Measurements from ENCODE around the gene SUMF1. TPM values are rescaled to one million over a fixed set of nuclear protein-coding genes. Genes with fewer than 3 reads are reported as not detected.

The SUMF1 gene
- total RNA-seq, 2 experiments from 2014 or later: 5.1 to 5.6 TPM

DNA sequence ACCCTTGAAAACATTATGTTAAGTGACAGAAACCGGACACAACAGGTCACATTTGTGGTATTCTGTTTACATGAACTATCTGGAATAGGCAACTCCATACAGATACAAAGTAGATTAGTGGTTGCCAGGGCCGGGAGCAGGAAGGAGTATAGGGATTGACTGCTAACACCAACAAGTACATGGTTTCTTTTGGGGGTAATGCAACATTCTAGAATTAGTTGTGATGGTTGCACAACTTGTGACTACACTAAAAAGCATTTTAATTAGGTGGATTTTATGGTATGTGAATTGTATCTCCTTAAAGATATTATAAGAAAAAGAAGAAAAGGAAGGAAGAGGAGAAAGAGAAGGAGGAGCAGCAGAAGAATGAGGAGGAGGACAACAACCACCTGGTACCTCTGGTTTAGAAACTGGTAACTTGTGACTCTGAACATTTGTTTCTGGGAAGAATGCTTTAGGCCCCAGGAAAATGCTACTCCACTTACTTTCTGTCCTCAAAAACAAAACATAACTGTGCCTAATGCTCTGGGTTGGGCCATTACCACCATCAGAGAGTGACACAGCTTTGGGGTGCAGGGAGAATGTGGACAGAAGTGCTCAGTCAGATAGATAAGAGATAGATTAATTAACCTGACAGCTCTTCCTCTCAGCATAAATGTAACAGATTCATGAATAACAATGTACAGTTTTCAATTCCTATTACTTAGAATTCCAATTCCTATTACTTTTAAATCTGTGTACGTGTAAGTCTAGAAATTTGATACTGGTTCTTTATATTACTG lies 143.6 kb downstream of the SUMF1 start:
- Mint-ChIP-seq H3K36me3 (peaks cover 5% of the 10 kb centered on the region), H3K27ac (no peak overlapping the region), H3K27me3 (no peaks in the 10 kb centered on the region), H3K4me1 (ENCODE audit: low read depth) (no peaks in the 10 kb centered on the region), H3K4me3 (no peak overlapping the region), H3K9me3 (peaks cover 6% of the 10 kb centered on the region)
- POLR2A ChIA-PET: no interaction called here
- DNase-seq: no peak
- intact Hi-C loops (cut with micrococcal nuclease): no loop called here
- CTCF ChIA-PET: no interaction called here

DNA sequence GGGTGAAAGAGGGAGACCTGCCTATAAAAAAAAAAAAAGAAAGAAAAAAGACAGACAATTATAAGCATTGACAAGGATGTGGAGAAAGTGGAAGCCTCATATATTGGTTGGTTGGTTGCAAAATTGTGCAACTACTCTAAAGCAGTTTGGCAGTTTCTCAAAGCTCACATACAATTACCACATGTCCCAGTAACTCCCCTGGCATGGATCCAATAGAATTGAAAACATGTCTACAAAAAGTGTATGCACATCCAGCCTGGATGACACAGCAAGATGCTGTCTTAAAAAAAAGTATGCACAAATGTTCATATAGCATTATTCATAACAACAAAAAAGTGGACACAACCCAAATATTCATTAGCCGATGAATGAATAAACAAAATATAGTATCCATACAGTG lies 144.4 kb downstream of the SUMF1 start:
- DNase-seq: no peak
- no peaks in the 10 kb centered on the region for H3K4me1 Mint-ChIP-seq (ENCODE audit: low read depth)
- ChIA-PET POLR2A (no interaction called here), CTCF (interaction anchor here (0.7 kb wide), 1 partner anchor 874 kb away, joined by 3 read pairs; no protein-coding TSS in a partner anchor)
- H3K9me3 Mint-ChIP-seq: peaks cover 4% of the 10 kb centered on the region
- no peak overlapping the region for H3K27ac Mint-ChIP-seq
- H3K36me3 Mint-ChIP-seq: peaks cover 3% of the 10 kb centered on the region
- intact Hi-C loops (cut with micrococcal nuclease): no loop called here
- no peaks in the 10 kb centered on the region for H3K27me3 Mint-ChIP-seq
- no peak overlapping the region for H3K4me3 Mint-ChIP-seq

DNA sequence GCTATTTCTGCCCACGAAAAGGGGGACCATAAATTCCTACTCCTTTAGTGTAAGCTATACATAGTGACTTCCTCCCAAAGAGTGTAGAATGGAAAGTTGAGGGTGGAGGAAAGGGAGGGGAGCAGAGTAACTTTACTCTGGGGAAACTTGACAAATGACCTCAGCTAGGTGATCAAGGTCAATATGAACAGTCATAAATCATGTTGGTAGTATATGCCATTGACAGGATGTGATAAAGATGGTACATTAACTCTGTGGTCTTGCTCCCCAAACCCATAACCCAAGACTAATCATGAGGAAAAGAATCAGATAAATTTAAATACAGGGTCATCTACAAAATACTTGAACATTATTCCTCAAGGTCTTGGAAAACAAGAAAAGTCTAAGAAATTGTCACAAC lies 145.3 kb downstream of the SUMF1 start:
- POLR2A ChIA-PET: no interaction called here
- intact Hi-C loops (cut with micrococcal nuclease): no loop called here
- DNase-seq: no peak
- Mint-ChIP-seq H3K27me3 (no peaks in the 10 kb centered on the region), H3K27ac (no peak overlapping the region), H3K4me1 (ENCODE audit: low read depth) (no peaks in the 10 kb centered on the region), H3K9me3 (no peaks in the 10 kb centered on the region), H3K36me3 (peaks cover 4% of the 10 kb centered on the region), H3K4me3 (no peak overlapping the region)
- CTCF ChIA-PET: interaction anchor here (0.9 kb wide), 1 partner anchor 312 kb away, joined by 3 read pairs; no protein-coding TSS in a partner anchor

DNA sequence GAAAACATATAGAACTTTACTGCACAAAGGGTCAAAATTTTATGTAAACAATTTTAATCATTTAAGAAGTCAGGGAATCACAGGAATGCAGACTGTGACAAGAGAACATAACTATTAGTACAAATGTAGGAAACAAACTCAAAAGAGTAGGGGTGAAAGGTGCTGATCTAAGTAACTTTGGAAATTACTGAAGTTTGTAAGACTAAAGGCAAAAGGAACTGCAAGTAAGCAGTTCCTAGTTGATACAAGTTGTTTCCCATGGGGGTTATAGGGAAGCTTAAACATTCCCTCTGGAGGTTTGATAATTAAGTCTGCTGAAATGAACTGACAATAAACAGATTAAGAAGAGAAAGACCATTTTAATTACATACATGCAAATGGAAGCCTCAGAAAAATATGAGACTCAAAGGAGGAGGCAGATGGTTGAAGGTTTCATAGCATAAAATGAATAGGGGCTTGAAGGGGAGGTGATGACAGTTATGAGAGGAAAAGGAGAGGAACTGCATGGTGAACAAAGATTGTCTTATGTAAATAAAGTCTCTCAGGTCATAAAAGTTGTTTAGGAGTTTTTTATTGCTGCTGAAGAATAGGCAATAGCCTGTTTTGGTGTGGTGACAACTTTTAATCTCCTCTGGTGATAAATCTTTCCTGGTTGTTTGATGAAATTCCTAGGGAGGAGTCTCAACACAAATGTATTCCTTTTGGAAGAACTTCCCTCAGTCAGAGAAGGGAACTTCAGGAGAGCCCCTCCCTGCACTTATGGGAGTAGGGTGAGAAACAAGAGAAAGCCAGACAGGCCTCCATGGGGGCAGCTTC lies 146.8 kb downstream of the SUMF1 start:
- intact Hi-C loops (cut with micrococcal nuclease): no loop called here
- Mint-ChIP-seq H3K27me3 (no peaks in the 10 kb centered on the region), H3K36me3 (peaks cover 12% of the 10 kb centered on the region), H3K9me3 (peaks cover 3% of the 10 kb centered on the region), H3K4me1 (ENCODE audit: low read depth) (no peaks in the 10 kb centered on the region), H3K27ac (no peak overlapping the region), H3K4me3 (no peak overlapping the region)
- ChIA-PET POLR2A (no interaction called here), CTCF (interaction anchor here (0.5 kb wide), 1 partner anchor 26 kb away, joined by 3 read pairs; no protein-coding TSS in a partner anchor)
- DNase-seq: no peak

DNA sequence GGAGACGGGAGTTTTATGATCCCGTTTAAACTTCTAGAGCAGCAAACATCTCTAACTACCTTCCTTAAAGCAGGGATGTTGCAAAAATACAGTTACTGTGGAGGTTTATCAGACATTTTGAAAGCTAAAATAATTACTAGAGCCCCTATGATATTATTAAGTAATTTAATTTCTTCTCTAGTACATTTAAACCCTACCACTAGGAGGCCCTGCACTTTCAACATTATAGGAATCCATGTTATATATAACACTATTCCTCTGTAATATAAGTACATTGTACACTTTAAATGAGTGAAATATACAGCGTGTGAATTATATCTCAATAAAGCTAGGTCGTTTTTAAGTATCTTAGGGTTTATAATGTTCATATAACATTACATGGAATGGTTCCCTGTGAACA lies 152.4 kb downstream of the SUMF1 start:
- ChIA-PET POLR2A (no interaction called here), CTCF (interaction anchor here (0.7 to 1.5 kb wide), 2 partner anchors 13 to 319 kb away, joined by 3 to 7 read pairs; no protein-coding TSS in a partner anchor)
- no peaks in the 10 kb centered on the region for H3K4me1 Mint-ChIP-seq (ENCODE audit: low read depth)
- no peaks in the 10 kb centered on the region for H3K27me3 Mint-ChIP-seq
- H3K4me3 Mint-ChIP-seq: no peak overlapping the region
- H3K9me3 Mint-ChIP-seq: peaks cover 3% of the 10 kb centered on the region
- no peak overlapping the region for H3K27ac Mint-ChIP-seq
- intact Hi-C loops (cut with micrococcal nuclease): no loop called here
- DNase-seq: no peak
- H3K36me3 Mint-ChIP-seq: peaks cover 26% of the 10 kb centered on the region

DNA sequence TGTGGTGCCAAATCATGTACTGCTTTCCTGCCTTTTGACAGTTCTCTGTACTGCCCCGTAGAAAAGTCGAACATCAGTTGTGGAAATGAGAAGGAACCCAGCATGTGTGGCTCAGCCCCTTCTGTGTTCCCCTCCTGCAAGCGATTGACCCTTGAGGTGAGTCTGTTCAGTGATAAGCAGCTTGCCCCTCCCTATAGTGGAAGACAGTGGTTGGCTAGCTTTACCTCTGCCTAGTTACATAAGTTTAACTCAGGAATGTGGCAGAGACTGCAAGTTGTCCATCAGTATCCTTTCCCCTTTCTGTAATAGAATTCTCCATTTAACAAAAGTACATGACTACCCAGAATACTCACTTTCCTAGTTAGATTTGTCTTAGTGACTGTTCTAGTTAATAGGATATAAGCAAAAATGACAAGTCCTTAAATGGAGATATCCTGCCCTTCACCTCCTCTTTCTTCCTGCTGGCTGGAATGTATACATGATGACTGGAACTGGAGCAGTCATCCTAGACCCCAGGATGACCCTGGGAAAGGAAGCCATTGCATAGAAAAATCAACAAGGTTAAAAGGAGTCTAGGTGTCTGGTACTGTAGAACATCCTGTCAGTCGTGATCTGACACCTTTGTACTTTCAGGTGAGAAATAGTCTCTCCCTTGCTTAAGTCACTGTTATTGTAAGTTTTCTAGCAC lies 153.3 kb downstream of the SUMF1 start:
- H3K9me3 Mint-ChIP-seq: peaks cover 3% of the 10 kb centered on the region
- ChIA-PET CTCF (interaction anchor here (0.6 to 1.5 kb wide), 2 partner anchors 320 to 1067 kb away, joined by 3 to 7 read pairs; no protein-coding TSS in a partner anchor), POLR2A (no interaction called here)
- no peak for DNase-seq
- peaks cover 26% of the 10 kb centered on the region for H3K36me3 Mint-ChIP-seq
- H3K4me3 Mint-ChIP-seq: no peak overlapping the region
- intact Hi-C loops (cut with micrococcal nuclease): no loop called here
- H3K4me1 Mint-ChIP-seq (ENCODE audit: low read depth): no peaks in the 10 kb centered on the region
- H3K27me3 Mint-ChIP-seq: no peaks in the 10 kb centered on the region
- no peak overlapping the region for H3K27ac Mint-ChIP-seq

DNA sequence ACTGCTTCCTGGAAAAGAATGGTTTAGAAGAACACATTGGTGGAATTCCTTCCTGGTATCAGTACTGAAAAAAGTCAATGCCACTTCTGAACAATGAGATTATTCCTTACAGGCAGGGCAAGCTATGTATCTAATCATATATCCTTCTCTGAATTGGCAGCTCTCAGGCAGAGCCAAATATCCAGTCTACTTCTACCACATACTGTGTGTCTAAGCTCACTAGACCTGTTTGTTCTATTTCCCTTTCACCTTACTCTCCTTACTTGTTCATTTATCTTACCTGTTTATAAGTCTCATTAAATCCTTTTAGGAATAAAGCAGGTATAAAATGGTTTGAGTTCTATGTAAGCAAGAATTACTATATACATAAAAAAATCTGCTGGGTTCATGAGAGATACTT lies 155.6 kb downstream of the SUMF1 start:
- DNase-seq: no peak
- H3K9me3 Mint-ChIP-seq: peaks cover 3% of the 10 kb centered on the region
- H3K36me3 Mint-ChIP-seq: peaks cover 26% of the 10 kb centered on the region
- no peak overlapping the region for H3K27ac Mint-ChIP-seq
- H3K4me3 Mint-ChIP-seq: no peak overlapping the region
- intact Hi-C loops (cut with micrococcal nuclease): no loop called here
- H3K27me3 Mint-ChIP-seq: no peaks in the 10 kb centered on the region
- ChIA-PET POLR2A (no interaction called here), CTCF (no interaction called here)
- H3K4me1 Mint-ChIP-seq (ENCODE audit: low read depth): peaks cover 3% of the 10 kb centered on the region

Other genes with a start within 250 kb of the SUMF1 start
- 10 to 100 TPM; 11.7 to 13.8 TPM for gene SETMAR, start 163.9 kb downstream of the SUMF1 start, total RNA-seq
- gene ITPR1, start 26.1 kb upstream of the SUMF1 start, total RNA-seq: 10 to 100 TPM; 49.1 to 53.1 TPM

All from activated CD4-positive, alpha-beta memory T cell treated with anti-CD3 and anti-CD28 coated beads for 36 hours (primary cell).